Epithelial cell of esophagus (primary cell): ENCODE measurements around the gene HIP1R.
"Not testable (repeated sequence)": the region's sequence is repeated elsewhere in the genome, so short reads cannot be mapped to it uniquely, and the experiment has no call there.

Source experiments
- DNase-seq: peaks from one replicate; pipeline ENCODE4 v3.0.0; 2010; ENCODE audit warnings: low read depth
- H3K4me3 ChIP-seq: 2 replicates; pipeline ENCODE4 v1.5.1; 2011; ENCODE audit warnings: mild to moderate bottlenecking, low read length, control low read depth
- CTCF ChIP-seq: IDR thresholded peaks from 2 replicates; pipeline ENCODE4 v1.5.1; 2011; ENCODE audit warnings: low read depth, mild to moderate bottlenecking, low read length, control low read depth, inconsistent platforms; ENCODE audit not compliant: insufficient read depth; ENCODE audit errors: missing control alignments

HIP1R gene

GRCh38 chr12:122795807-122796206 lies 39.5 kb upstream of the HIP1R start:
- no peak for DNase-seq
- TF ChIP-seq CTCF, result no peak

GRCh38 chr12:122799641-122800243 lies 35.5 kb upstream of the HIP1R start:
- no peak for TF ChIP-seq CTCF
- DNase-seq, result no peak
- H3K4me3 ChIP-seq, result no peak overlapping the region

More at GRCh38 chr12:122795807-122796206, 39.5 kb upstream of the HIP1R start:
- H3K4me3 ChIP-seq, result no peak overlapping the region

DNA sequence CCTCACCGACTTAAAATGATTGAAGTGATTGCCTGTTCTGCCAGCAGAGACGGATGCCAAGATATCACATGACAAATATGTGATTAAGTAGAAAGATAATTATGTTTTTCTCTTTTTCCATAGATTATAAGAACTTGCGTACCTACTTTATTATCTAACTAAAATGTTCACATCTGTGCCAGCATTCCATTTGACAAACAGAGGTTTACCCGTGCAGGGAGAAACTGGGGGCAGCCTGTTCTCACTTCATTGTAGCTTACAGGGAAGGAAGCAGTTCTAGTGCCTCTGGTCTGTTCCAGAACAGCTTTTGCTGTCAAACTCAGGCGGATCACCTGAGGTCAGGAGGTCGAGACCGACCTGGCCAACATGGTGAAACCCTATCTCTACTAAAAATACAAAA lies 31.3 kb upstream of the HIP1R start:
- TF ChIP-seq CTCF, result no peak
- no peak for DNase-seq
- H3K4me3 ChIP-seq, result no peak overlapping the region

DNA sequence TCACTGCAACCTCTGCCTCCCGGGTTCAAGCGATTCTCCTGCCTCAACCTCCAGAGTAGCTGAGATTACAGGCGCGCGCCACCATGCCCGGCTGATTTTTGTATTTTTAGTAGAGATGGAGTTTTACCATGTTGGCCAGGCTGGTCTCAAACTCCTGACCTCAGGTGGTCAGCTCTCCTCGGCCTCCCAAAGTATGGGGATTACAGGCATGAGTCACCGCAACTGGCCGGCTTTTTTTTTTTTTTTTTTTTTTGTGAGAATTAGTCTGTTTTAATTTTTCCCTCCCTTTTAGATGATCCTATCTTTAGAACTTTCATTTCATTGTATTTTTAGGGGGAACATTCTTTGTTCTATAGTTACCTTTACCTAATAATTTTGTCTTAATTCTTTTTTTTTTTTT lies 30.3 kb upstream of the HIP1R start:
- not testable (repeated sequence) for H3K4me3 ChIP-seq, DNase-seq

DNA sequence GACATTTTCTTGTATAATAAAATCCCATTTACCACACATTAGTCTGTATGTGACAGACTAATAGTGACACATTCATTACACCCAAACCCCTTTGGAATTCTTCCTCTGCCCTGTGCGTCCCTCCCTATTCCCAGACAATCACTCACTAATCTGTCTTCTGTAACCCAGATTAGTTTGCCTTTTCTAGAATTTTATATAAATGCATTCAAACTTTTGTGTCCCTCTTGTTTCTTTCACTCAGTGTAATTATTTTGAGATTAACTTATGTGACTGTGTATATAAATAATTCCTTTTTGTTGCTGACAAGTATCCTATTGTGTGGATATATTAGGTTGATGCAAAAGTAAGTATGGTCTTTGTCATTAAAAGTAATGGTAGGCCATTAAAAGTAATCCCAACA lies 27.6 kb upstream of the HIP1R start:
- DNase-seq, result no peak
- no peak overlapping the region for H3K4me3 ChIP-seq
- no peak for TF ChIP-seq CTCF

GRCh38 chr12:122811777-122812176 lies 23.5 kb upstream of the HIP1R start:
- no peak overlapping the region for H3K4me3 ChIP-seq
- DNase-seq, result no peak
- TF ChIP-seq CTCF, result no peak

DNA sequence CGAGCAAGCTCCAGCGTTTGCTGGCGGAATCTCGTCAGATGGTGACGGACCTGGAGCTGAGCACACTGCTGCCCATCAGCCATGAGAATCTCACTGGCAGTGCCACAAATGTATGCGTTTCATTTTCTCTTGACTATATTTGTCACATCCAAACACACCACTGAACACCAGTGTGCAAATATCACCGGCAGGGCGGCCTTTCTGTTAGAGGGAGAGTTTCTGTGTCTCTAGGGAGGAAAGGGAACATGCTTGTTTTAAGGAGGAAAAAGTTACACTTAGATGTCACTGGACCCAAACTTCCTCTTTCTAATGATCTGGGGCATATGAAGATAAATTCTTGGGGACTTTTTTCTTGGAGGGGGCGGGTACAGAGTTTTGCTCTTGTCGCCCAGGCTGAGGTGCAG lies 21.9 kb upstream of the HIP1R start:
- no peak for DNase-seq
- TF ChIP-seq CTCF, result no peak
- H3K4me3 ChIP-seq, result no peak overlapping the region

DNA sequence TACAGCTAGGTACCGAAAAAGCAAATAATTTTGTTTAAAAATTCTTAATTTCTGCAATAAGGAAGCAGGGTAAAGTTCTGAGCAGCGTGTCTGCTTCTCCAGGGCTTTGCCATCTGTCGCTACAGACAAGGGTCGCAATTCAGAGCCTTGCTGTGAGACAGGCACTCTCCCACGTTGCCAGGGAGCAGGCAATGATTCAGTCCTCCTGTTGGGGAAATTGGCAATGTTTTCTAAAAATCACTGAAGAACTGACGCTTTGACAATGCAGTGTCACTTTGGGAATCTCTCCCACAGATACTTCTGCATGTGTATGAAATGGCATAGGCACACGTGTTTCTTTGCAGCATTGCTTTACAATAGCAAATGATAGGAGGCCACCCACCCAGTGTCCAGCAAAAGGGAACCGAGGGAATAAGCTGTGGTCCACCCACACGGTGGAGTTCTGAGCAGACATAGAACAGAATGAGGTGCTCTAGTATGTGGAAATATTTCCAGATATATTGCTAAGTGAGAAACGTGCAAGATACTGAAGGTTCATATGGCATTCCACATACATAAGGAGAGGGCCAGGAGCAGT lies 16.0 kb upstream of the HIP1R start:
- TF ChIP-seq CTCF, result no peak
- no peak overlapping the region for H3K4me3 ChIP-seq
- no peak for DNase-seq
